Stimulated activated CD4-positive, alpha-beta T cell treated with anti-CD3 and anti-CD28 coated beads, Interleukin-4, amount 100 ng/mL, for 1 hour (primary cell): Measurements from ENCODE around the gene CC2D2B.
"Not testable (repeated sequence)": the region's sequence is repeated elsewhere in the genome, so short reads cannot be mapped to it uniquely, and the experiment has no call there.

Experiments
- DNase-seq: peaks from one replicate; pipeline ENCODE4 v3.0.0-alpha.2; 2020

The CC2D2B gene

DNA sequence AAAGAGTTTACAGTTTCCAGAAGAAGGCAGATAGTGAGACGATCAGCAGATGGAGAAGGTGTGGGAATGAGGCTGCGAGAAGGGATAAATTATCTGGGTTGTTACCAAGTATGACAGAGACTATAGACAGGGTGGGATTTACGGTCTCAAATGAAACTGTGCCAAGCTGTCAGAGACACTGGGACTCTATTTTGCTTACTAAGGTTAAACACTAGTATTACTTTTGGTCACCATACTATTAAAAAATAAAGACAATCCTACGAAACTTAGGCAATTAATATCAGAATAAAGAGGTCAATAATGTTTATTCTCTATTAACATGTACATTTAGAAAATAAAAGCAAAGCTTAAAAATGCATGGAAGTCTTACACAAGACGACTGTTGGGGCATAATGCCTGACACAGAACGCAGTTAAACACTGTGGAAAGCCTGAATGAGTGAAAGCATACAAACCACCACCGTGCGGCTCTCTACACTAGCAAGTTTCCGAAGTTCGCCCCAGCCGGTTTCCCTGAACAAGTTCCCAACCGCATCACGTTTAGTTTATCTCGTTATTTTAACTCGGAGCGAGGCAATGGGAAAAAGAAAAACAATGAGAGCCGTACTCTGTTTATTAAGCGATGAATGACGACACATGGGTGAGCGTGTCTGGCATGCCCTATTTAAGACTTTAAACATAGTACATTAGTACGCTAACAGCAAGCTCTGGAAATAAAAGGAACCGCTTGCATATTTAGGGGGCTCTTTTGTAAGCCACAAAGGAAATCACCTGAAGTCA is 909 bp upstream of the CC2D2B start:
- peak; percentile 23 for DNase-seq

DNA sequence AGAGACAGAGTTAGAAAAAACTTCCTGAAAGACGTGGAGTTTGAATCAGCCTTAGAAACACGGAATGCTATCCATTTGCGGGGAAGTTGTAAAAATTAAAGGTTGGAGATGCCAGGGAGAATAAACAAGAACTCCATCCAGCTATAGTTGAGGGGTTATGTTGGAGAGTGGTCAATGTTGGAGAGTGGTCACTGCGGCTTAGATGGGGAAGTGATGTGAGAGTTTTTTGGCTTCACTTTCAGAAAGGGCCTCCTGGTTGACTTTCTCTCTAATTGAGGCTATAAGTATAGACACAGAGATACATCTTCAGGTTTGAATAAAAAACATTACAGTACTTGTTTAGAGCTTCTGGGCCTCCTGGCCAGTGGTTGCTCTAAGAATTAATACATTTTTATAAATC is 675 bp downstream of the CC2D2B start:
- no peak for DNase-seq

DNA sequence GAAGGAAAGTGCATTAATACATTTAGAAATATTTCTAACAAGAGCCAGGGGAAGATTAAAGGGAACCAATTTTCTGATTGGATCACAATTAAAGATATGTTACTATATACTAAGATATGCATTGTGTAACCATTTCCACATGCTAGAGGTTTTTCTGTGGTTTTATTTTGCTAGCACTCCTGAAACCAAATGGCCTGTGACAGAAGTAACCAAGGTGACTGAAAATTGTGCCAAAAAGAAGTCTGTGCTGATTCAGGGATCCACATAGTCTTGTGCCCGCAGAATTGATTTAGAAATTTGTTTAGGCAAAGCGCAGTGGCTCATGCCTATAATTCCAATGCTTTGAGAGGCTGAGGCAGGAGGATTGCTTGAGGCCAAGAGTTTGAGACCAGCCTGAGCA is 1.8 kb downstream of the CC2D2B start:
- no peak for DNase-seq

DNA sequence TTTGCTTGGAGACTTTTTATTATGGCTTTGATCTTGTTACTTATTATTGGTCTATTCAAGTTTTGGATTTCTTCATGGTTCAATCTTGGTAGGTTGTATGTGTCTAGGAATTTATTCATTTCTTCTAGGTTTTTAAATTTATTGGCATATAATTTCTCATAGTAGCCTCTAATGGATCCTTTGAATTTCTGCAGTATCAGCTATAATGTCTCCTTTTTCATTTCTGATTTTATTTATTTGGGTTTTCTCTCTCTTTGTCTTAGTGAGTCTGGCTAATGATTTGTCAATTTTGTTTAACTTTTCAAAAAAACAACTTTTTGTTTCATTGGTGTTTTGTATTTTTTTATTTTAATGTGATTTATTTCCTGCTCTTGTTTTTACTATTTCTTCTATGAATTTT is 8.3 kb downstream of the CC2D2B start:
- not testable (repeated sequence) for DNase-seq

DNA sequence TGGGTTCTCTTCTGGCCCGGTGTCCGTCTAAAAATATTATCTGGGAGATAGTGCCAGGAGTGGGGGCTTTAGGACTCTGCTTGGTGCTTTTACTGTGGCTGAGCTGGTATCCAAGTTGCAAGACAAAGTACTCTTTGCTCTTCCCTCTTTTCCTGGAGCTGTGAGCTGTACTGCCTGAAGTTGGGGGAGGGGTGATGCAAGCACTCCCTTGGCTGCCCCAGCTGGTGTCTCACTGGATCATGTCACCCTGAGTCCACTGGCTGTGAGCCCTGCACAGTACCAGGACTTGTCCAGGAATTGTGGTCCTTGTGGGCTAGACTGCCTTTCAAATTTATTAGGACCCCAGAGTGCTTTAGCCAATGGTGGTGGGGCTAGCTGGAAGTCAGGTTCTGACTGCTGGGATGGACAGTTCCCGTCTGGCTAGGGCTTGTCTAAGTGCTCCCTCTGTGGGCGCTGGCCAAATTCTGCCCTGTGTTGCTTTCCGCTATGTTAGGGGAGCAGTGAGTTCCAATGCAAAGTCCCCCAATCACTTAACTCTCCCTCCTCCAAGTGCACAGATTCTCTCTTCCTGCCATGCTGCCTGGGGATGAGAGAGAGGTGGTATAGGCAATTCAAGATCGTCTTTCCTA is 13.1 kb downstream of the CC2D2B start:
- DNase-seq, result no peak

DNA sequence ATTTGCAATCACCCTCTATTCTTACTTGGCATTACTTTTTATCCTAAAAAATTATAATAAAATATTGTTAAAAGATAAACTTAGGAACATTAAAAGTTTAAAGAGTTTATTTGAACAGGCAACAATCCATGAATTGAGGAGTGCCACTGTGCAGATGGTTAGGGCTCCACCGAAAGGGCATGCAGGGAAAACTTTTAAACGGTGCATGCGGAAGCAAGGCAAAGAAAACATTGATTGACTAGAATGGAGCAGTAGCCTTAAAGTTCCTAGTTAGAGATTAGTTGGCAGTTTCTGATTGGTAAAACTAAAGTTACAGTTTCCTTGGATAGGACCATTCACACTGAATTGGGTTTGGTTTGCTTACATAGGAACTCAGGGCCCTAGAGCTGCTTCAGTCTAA is 17.3 kb downstream of the CC2D2B start:
- DNase-seq, result no peak

DNA sequence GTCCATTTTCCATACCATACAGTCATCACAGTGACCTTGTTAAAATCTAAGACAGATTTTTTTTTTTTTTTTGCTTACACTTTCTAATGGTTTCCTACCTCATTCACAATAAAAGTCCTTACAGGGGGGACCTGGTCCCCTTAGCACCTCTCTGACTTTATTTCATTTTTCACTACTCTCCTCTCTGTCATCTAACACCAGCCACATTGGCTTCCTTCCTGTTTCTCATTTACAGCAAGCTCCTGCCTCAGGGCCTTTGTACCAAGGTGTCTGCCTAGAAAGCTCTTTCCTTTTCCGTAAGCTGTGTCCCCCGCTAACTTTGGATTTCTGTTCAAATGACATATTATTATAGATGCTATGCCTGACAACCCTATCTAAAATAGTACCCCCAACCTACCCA is 27.7 kb downstream of the CC2D2B start:
- no peak for DNase-seq

DNA sequence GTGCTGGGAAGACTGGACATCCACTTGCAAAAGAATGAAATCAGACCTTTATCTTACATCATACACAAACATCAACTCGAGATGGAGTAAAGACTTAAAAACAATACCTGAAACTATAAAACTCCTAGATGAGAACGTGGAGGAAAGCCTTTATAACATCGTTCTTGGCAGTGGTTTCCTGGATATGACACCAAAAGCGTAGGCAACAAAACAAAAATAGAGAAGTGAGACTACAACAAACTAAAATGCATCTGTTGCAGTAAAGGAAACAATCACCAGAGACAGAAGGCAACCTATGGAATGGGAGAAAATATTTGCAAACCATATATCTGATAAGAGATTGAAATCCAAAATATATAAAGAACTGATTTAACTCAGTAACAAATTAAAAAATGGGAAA is 33.3 kb downstream of the CC2D2B start:
- DNase-seq, result no peak

DNA sequence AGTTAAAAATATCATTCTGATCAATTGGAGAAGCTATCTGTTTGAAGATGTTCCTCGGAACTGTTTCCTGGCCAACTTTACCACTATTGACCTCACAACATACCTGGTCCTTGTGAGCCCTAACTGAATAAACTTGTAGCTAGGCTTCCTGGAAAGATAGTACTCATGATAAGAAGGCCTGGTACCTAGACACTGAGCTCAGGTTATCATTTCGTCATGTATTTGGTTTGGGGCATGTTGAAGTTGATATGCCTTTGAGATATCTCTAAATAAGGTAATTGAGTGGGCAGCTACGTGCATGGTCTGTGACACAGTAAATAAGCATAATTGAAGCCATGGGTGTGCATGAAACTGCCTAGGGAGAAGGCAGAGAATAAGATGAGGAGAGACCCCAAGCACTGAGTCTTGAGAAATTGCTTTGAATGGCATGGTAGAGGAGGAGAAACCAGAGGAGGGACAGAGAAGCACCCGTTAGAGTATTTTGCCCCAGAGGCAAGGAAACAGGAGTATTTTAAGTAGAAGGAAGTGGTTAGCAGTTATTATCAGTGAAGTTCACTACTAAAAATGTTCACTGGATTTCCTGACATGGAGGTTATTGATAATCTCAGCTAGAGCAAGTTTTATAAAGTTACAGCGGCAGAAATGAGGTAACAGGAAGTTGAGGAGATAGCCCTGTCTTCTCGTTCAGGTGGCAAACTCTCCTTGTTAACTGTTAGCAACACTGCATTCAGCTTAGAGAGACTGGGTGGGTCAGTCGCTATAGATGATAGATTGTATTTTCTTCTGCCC is 55.6 kb downstream of the CC2D2B start:
- DNase-seq, result no peak

DNA sequence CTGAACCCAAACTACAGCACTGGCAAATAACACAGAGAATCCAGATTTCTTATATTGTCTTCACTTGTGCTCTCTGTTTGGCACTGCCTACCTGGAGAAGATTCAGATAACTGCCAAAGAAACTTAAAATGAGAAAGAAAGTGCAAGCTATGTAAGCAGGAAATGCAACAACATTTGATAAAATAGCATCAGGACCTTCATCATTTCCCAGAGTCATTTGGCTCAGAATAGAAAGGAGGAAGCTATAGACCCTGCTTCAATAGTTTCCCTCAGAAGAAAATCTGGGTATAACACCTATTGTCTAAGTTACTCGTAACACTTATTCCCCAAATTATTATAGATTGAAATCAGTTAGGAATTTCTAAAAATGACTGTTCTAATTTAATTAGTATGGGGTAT is 56.2 kb downstream of the CC2D2B start:
- DNase-seq, result no peak

DNA sequence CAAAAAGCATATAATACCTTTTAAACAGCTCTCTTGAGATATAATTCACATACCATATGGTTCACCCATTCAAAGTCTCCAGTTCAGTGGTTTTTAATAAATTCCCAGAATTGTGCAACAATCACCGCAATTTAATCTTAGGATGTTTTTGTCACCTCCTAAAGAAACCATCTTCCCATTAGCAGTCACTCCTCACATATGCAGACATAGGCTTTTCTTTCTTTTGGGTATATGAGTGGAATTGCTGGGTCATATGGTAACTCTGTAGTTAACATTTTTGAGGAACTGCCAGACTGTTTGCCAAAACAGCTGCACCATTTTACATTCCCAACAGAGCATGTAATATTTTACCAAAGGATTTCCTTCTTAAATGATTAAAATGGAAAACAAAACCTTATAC is 57.0 kb downstream of the CC2D2B start:
- no peak for DNase-seq

DNA sequence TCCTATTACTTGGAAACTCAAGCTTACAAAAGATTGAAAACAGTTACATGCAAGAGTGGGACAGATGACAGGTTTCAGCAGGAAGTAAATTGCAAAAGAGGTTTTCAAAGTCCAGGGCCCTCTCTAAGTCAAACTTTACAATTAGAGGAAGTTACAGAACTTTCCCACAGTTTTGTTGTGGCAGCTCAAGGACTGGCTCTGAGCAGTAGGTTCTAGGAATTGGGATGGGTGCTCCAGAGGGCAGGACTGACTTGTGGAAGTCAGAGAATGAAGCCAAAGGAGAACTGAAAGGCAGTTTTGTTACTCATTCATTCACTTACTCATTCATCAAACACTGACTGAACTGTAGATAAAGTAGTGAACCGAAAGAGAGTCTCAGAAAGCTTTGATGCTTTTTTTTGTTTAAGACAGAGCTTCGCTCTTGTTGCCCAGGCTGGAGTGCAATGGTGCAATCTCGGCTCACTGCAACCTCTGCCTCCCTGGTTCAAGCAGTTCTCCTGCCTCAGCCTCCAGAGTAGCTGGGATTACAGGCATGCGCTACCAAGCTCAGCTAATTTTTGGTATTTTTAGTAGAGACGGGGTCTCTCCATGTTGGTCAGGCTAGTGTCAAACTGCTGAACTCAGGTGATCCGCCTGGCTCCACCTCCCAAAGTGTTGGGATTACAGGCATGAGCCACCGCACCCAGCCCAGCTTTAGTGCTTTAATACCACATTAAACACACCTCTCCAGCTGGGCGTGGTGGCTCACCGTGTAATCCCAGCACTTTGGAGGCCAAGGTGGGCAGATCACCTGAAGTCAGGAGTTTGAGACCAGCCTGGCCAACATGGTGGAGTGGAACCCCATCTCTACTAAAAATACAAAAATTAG is 68.8 kb downstream of the CC2D2B start:
- DNase-seq, result no peak

DNA sequence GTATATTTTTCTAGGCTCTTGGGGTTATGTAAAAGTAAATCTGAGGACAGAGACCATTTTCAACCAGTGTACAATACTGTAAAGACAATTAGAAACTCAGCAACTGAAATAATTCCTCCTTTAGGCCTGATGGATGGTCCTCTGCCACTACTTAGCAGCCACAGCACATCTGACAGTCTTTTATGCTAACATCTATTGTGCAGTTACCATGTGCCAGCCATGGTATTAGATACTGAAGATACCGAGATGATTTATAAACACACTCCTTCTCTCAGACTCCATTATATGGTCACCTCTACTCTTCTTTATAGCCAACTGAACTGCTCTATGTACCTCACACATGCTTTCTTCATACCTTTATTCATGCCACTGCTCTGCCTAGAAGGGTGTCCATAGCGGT is 74.4 kb downstream of the CC2D2B start:
- no peak for DNase-seq

DNA sequence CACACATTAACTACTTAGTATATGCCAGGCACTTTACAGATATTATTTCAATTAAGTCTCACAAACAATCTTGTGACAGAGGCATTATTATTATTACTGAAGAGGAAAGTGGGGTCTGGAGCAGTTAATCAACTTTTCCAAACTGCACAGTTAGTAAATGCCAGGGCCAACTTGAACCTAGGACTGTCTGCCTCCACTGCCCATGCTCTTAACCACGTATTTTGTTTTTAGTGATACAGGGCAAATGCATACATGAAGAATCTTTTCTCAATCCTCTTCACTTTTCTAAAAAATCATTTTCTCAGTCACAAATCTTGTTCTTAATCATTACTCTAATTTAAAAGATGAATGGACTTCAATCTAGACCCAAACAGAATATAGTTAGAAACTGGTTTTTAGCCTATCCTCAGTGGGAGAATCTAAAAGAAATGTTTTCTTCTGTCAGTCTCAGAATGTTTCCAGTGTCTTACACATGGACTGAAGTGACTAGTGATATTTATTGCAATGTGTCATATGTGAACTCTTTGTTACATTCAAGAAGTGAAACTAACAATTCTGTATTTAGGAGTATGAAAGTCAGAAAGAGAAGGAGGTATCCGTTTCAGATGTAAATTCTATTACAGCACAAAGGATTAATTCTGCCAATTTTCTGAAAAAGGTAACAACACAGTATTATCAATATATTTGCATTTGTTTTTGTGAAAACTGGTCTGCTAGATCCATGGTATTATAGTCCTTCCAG is 80.1 kb downstream of the CC2D2B start:
- no peak for DNase-seq

DNA sequence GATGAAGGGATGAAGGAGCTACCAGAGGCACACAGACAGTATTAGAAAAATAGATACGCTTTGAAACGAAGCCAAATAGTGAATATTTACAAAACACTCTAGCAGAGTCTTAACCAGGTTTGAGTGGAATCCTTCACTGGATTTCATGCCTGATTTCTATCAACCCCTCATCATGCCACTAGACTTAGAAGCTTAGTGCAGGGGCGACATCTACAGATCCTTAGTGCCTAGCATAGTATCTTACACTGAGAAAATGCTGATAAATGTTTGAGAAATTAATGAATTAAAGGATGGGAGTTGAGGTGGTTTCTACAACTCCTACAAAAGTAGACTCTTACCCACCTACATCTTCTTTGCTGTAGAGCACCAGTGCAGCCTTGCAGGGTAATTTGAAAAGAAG is 80.9 kb downstream of the CC2D2B start:
- DNase-seq, result no peak

DNA sequence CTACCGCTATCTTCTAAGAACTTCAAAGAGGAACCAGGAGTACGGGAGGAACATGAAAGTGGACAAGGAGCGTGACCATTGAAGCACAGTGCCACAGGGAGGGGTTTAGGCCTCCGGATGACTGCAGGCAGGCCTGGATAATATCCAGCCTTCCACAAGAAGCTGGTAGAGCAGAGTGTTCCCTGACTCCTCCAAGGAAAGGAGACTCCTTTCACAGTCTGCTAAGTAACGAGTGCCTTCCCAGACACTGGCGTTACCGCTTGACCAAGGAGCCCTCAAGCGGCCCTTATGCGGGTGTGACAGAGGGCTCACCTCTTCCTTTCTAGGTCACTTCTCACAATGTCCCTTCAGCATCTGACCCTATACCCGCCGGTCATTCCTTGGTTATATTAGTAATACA is 86.6 kb downstream of the CC2D2B start:
- not testable (repeated sequence) for DNase-seq

DNA sequence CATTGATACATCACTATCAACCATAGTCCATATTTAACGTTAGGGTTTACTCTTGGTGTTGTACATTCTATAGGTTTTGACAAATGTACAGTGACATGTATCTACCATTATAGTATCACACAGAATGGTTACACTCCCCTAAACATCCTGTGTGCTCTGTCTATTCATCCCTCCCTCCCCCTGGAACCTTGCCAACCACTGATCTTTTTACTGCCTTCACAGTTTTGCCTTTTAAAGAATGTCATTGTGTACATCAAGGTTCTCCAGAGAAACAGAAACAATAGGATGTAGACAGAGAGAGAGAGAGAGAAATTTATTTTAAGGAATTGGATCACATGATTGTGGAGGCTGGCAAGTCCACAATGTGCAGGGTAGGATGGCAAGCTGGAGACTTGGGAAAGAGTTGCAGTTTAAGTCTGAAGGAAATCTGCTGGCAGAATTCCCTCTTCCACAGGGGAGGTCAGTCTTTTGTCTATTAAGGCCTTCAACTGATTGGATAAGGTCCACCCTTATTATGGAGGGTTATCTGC is 90.5 kb downstream of the CC2D2B start:
- DNase-seq, result no peak

DNA sequence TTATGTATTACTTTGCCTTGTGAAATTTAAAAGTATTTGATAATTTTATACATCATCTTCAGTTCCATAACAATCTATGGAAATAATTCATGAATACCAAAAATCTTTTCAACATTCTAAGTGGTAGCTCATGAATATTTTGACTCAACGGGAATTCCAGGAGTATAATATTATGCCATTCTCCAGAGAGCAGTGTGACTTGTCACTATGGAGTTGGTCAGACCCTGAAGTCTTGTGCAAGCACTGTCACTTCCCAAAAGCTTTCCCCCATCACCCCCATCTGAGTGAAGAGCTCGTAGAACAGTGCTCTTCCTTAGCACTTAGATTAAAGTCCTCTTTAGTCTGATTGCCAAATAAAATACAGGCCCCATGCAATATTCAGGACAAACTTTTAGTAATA is 106.2 kb downstream of the CC2D2B start:
- DNase-seq, result no peak

DNA sequence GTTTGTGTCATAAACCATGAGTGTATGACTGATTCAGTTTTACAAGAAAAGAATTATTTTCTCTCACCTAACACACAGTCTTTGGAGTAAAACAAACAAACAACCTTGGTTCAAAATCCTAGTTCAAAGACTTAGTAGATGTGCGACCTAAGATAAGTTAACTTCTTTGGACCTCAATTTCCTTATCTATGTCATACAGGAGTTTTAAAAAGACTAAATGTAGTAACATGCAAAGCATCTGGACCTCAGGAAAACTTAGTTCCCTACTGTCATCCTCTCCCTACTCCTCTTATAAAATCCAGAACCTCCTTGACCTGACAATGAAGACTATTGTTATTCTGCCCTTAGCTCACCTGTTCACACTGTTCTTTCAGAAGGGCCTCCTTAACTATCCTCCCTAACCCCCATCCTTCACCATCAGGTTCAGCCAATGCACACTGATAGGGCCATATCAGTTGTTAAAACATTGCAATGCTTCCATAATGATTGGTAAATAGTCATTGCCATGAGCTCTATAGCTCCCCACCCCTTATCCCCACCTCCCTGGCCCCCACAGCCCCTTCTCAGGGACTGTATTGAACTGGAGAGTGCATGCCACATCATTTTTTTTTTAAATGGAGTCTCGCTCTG is 106.8 kb downstream of the CC2D2B start:
- no peak for DNase-seq

DNA sequence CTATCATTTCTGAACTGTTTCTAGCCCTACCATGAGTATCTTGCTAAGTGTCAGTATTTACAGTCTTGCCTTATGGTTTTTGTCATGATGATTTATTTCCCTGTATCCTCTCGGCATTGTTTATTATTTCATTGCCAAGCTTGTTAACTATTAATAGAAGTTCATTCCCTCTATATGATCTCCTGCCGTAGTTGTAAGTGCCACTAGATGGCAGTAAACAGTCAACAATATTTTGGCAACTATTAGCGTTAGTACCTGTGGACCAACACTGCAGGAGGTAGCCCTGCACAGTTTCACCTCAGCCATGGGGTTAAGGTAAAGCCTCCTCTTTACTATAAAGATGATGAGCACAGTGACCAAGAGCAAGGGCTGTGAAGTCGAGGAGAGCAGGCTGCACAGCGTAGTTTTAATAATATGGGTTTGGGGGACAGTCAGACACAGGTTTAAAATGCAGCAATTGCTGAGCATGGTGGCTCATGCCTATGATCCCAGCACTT is 109.5 kb downstream of the CC2D2B start:
- no peak for DNase-seq

DNA sequence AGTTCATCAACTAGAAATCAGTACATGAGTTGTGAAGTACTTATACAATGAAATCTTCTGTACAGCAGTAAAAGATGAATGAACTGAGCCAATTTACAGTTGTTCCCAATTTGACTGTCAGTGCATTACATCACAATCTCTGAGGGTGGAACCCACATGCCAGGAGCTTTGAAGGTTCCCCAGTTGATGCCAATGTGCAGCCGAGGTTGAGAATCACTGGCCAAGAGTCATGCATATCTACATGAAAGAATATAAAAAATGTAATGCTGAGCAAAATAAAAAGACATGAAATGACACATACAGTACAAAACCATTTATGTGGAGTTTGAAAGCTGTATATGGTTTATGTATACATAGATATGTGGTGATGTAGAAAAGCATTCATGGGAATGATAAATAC is 113.6 kb downstream of the CC2D2B start:
- DNase-seq, result no peak
